ENCODE results near the gene LBX1.

LBX1 gene

DNA sequence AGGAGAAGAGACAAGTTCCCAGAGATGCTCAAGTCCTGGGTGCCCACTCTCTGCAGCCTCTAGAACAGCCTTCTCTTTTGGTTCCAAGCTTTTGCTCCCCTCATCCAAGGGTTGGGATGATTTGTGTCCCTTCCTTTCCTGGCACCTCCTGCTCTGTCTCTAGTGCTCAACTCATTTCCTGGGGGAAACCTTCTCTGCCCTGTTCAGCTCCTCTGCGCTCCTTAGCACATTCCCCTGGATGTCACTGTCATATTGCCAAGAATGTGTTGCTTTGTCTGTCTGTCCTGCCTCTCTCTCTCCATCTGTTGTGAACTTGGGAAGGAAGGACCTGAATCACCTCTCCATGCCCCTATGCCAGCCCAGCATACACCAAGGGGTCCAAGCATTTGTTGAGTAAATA is 5.1 kb upstream of the LBX1 start:
- TF ChIP-seq POLR2A (IDR thresholded peaks at IDR 0.05; ENCODE audit: low read depth, low read length) (no peak), POLR2AphosphoS5 (IDR thresholded peaks at IDR 0.05; ENCODE audit: low read depth, low read length) (no peak), PAX5 (IDR thresholded peaks at IDR 0.05; ENCODE audit: insufficient read depth, low read length, severe bottlenecking) (no peak), POU2F2 (IDR thresholded peaks at IDR 0.05; ENCODE audit: low read depth, low read length) (no peak), SPI1 (IDR thresholded peaks at IDR 0.05; ENCODE audit: low read depth, low read length) (no peak), TAF1 (IDR thresholded peaks at IDR 0.05; ENCODE audit: low read depth, low read length) (no peak)
- FAIRE-seq: no peak

GRCh38 chr10:101233863-101234262 is 4.6 kb upstream of the LBX1 start:
- DNase-seq (ENCODE audit: insufficient read length, low spot score) (no peak), FAIRE-seq (no peak)
- TF ChIP-seq POLR2A (IDR thresholded peaks at IDR 0.05; ENCODE audit: low read depth, low read length): no peak
- TF ChIP-seq POU2F2 (IDR thresholded peaks at IDR 0.05; ENCODE audit: low read depth, low read length): no peak
- no peak for TF ChIP-seq TAF1 (IDR thresholded peaks at IDR 0.05; ENCODE audit: low read depth, low read length)
- TF ChIP-seq SPI1 (IDR thresholded peaks at IDR 0.05; ENCODE audit: low read depth, low read length): no peak
- no peak for TF ChIP-seq POLR2AphosphoS5 (IDR thresholded peaks at IDR 0.05; ENCODE audit: low read depth, low read length)
- no peak for TF ChIP-seq PAX5 (IDR thresholded peaks at IDR 0.05; ENCODE audit: insufficient read depth, low read length, severe bottlenecking)

More for the DNA sequence above, 5.1 kb upstream of the LBX1 start:
- DNase-seq (ENCODE audit: insufficient read length, low spot score): no peak

DNA sequence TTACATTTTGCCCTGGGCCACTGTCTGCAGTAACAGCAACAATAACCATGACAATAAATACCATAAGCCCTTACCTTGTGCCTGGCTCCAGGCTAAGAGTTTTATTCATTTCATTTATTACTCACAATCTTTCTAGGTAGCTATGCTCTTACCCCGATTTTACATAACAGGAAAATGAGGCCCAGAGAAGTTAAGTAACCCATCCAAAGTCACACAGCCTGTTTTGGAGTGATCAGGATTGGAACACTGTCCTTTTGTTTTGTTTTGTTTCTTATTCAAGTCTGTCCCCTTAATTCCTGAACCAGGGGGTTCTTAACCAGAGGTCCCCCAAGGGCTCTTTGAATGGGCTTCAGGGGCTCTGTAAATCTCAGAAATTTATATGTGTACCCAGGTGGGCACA is 4.2 kb upstream of the LBX1 start:
- DNase-seq (ENCODE audit: insufficient read length, low spot score): no peak
- no peak for FAIRE-seq
- TF ChIP-seq PAX5 (IDR thresholded peaks at IDR 0.05; ENCODE audit: insufficient read depth, low read length, severe bottlenecking) (no peak), POLR2AphosphoS5 (IDR thresholded peaks at IDR 0.05; ENCODE audit: low read depth, low read length) (no peak), SPI1 (IDR thresholded peaks at IDR 0.05; ENCODE audit: low read depth, low read length) (no peak), TAF1 (IDR thresholded peaks at IDR 0.05; ENCODE audit: low read depth, low read length) (no peak), POLR2A (IDR thresholded peaks at IDR 0.05; ENCODE audit: low read depth, low read length) (no peak), POU2F2 (IDR thresholded peaks at IDR 0.05; ENCODE audit: low read depth, low read length) (no peak)

DNA sequence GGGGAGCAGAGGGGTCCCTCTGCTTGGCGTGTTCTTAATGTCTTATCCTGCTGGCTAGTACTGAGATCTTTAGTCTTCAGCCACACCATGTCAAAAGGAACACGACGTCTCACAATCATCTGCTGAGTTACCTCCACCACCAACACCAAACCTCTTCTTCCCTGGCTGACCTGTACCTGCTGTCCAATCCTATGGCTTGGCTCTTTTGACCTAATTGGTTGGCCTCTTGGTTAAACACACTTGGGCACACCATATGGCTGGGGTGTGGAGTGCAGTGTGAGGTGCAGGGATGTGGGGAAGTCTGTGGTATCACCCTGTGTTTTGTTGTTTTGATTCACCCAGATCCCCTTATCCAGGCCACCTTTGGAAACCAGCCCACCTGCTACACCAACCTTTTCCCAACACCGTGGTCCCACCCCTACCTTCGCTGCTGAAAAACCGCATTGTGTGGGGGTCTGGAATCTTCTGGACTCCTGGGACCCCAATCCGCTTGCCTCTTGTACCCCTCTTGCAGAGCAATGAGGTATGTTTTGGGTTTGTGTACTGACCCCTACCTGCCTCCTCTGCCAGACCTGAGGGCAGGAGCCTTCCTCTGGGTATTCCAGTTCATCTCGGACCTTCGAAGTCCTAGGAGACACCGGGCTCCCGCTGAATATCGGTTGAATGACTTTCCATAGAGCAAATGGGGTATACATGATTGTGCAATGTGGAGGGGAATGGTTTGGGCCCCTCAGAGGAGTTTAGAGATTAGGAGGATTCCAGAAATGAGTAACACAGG is 2.8 kb upstream of the LBX1 start:
- no peak for DNase-seq (ENCODE audit: insufficient read length, low spot score)
- no peak for FAIRE-seq
- TF ChIP-seq POU2F2 (IDR thresholded peaks at IDR 0.05; ENCODE audit: low read depth, low read length): no peak

DNA sequence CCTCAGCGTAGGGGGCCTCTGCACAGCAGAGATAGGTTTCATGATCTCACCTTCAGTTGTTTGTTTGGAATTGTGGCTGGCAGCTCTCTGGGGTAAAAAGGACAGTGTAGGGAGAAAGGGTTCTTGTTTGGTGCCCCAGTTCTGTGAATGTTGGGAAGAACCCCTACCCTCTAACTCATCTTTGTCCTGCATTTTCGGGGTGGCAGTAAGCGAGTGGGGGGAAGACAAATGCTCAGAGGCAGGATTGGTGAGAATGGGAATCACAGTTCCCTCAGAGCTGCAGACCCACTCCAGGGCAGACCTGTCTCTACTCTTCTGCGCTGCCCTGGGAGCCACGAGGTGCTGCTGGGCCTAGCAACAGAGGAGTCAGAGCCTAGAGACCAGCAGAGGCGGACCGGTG is 1.8 kb upstream of the LBX1 start:
- no peak for DNase-seq (ENCODE audit: insufficient read length, low spot score)

GRCh38 chr10:101230183-101230917 is 1.1 kb upstream of the LBX1 start:
- DNase-seq (ENCODE audit: insufficient read length, low spot score) (no peak), FAIRE-seq (no peak)
- no peak for TF ChIP-seq PAX5 (IDR thresholded peaks at IDR 0.05; ENCODE audit: insufficient read depth, low read length, severe bottlenecking)

More for the DNA sequence above, 1.8 kb upstream of the LBX1 start:
- TF ChIP-seq POLR2AphosphoS5 (IDR thresholded peaks at IDR 0.05; ENCODE audit: low read depth, low read length): no peak
- TF ChIP-seq PAX5 (IDR thresholded peaks at IDR 0.05; ENCODE audit: insufficient read depth, low read length, severe bottlenecking): no peak
- TF ChIP-seq TAF1 (IDR thresholded peaks at IDR 0.05; ENCODE audit: low read depth, low read length): no peak
- FAIRE-seq: no peak

- DNase-seq (ENCODE audit: insufficient read length, low spot score): no peak
- no peak for FAIRE-seq
- TF ChIP-seq SPI1 (IDR thresholded peaks at IDR 0.05; ENCODE audit: low read depth, low read length): no peak
- no peak for TF ChIP-seq TAF1 (IDR thresholded peaks at IDR 0.05; ENCODE audit: low read depth, low read length)
- TF ChIP-seq PAX5 (IDR thresholded peaks at IDR 0.05; ENCODE audit: insufficient read depth, low read length, severe bottlenecking): no peak
Measured at GRCh38 chr10:101228966-101229265, 347 bp downstream of the LBX1 start.

- no peak for FAIRE-seq
- TF ChIP-seq PAX5 (IDR thresholded peaks at IDR 0.05; ENCODE audit: insufficient read depth, low read length, severe bottlenecking) (no peak), POLR2AphosphoS5 (IDR thresholded peaks at IDR 0.05; ENCODE audit: low read depth, low read length) (no peak), SPI1 (IDR thresholded peaks at IDR 0.05; ENCODE audit: low read depth, low read length) (no peak), TAF1 (IDR thresholded peaks at IDR 0.05; ENCODE audit: low read depth, low read length) (no peak), POU2F2 (IDR thresholded peaks at IDR 0.05; ENCODE audit: low read depth, low read length) (no peak), POLR2A (IDR thresholded peaks at IDR 0.05; ENCODE audit: low read depth, low read length) (no peak)
- no peak for DNase-seq (ENCODE audit: insufficient read length, low spot score)
Measured at GRCh38 chr10:101228153-101228965, 904 bp downstream of the LBX1 start.

DNA sequence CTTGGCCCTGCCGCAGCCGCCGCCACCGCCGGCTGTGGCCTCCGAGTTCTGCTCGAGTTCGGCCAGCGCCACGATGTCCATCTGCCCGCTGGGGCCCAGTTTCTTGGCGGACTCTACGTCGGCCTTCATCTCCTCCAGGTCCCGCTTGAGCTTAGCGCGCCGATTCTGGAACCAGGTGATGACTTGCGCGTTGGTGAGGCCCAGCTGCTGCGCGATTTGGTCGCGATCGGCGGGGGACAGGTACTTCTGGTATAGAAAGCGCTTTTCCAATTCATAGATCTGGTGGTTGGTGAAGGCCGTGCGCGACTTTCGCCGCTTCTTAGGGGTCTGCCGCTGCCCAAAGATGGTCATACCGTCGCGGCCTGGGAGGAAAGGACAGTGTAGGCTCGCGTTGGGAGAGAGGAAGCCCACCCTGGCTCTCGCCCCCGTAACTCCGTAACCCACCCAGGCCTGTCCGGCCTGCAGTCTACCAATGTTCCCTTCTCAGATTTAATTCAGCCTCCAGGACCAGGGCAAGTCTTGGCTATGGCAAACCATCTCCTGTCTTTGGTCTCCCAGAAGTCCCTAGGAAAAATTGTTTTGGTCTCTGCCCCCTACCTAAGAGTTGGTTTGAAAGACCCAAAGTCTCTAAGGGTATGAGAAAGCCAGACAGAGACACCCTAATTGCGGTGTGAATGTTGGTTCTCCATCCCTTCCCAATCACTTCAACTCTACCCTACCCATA is 1.7 kb downstream of the LBX1 start:
- no peak for FAIRE-seq
- no peak for DNase-seq (ENCODE audit: insufficient read length, low spot score)
- TF ChIP-seq PAX5 (IDR thresholded peaks at IDR 0.05; ENCODE audit: insufficient read depth, low read length, severe bottlenecking) (no peak), TAF1 (IDR thresholded peaks at IDR 0.05; ENCODE audit: low read depth, low read length) (no peak), POLR2AphosphoS5 (IDR thresholded peaks at IDR 0.05; ENCODE audit: low read depth, low read length) (no peak), SPI1 (IDR thresholded peaks at IDR 0.05; ENCODE audit: low read depth, low read length) (no peak), POU2F2 (IDR thresholded peaks at IDR 0.05; ENCODE audit: low read depth, low read length) (no peak), POLR2A (IDR thresholded peaks at IDR 0.05; ENCODE audit: low read depth, low read length) (no peak)

Measured in GM12891 (cell line).